Loucy (cell line): ENCODE measurements around the gene PTPRK.

Experiments
- EZH2phosphoT487 ChIP-seq: fragments of 200-600 bp; IDR thresholded peaks from 2 replicates; pipeline ENCODE4 v1.6.1; 2018; ENCODE audit warnings: antibody characterized with exemption, mild to moderate bottlenecking, moderate library complexity, borderline replicate concordance
- TF ChIP-seq, protein P1 (sequence below): fragments of 200-600 bp; sonication (generic); conservative IDR thresholded peaks from 2 replicates; pipeline ENCODE4 v1.5.1; 2014; ENCODE audit warnings: mild to moderate bottlenecking, antibody characterized with exemption, low read length

DNA sequence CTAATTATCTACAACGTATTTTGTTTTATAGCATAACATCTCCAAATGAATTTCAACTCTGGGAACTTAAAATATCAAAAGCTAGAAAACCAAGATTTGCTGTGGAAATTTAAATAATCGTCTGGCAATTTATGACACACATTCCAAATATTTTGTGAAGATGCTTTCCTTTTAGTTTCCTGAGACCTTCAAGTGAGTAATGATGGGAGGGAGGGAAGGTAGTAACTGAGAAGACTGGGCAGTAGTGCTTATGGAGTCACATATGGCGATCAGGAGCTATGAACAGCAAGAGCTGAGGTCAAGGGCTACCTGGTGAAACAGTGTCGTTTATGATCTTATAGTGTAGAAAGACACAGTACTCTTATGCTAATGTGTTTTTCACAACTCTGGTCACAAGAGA, 441.4 kb downstream of the PTPRK start:
- TF ChIP-seq, protein P1, sequence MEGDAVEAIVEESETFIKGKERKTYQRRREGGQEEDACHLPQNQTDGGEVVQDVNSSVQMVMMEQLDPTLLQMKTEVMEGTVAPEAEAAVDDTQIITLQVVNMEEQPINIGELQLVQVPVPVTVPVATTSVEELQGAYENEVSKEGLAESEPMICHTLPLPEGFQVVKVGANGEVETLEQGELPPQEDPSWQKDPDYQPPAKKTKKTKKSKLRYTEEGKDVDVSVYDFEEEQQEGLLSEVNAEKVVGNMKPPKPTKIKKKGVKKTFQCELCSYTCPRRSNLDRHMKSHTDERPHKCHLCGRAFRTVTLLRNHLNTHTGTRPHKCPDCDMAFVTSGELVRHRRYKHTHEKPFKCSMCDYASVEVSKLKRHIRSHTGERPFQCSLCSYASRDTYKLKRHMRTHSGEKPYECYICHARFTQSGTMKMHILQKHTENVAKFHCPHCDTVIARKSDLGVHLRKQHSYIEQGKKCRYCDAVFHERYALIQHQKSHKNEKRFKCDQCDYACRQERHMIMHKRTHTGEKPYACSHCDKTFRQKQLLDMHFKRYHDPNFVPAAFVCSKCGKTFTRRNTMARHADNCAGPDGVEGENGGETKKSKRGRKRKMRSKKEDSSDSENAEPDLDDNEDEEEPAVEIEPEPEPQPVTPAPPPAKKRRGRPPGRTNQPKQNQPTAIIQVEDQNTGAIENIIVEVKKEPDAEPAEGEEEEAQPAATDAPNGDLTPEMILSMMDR, result no peak
- TF ChIP-seq EZH2phosphoT487, result no peak
